ENCODE measurements around the gene SPAG5.
"Not testable (repeated sequence)": the region's sequence is repeated elsewhere in the genome, so short reads cannot be mapped to it uniquely, and the experiment has no call there.

The SPAG5 gene

GRCh38 chr17:28612936-28613872 lies 14.4 kb upstream of the SPAG5 start:
- in situ Hi-C loops (cut with MboI; ENCODE audit: low sequenced_read_pairs): no loop called here

DNA sequence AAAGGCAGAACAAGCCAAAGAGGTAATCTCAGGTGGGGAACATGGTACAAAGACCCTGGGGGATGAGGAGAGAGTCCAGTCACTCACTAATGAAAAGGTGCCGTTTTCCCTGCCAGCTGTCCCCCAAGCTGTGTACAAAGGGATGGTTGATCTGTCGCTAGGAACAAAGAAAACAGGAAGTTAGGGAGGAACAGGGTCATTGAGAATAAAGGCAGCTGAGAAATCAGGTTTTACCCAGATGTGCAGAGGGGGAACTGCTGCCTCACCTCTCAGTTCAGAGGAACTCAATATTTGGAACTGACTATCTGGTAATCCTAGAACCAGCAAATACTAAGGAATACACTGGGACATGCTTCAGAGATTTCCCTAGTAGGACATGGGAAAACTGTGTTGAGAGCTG lies 13.7 kb upstream of the SPAG5 start:
- in situ Hi-C loops (cut with MboI; ENCODE audit: low sequenced_read_pairs): no loop called here

- in situ Hi-C loops (cut with MboI; ENCODE audit: low sequenced_read_pairs): no loop called here
Observed at GRCh38 chr17:28610376-28610775, 11.6 kb upstream of the SPAG5 start.

- in situ Hi-C loops (cut with MboI; ENCODE audit: low sequenced_read_pairs): not testable (repeated sequence)
Observed at GRCh38 chr17:28604031-28604430, 5.2 kb upstream of the SPAG5 start.

DNA sequence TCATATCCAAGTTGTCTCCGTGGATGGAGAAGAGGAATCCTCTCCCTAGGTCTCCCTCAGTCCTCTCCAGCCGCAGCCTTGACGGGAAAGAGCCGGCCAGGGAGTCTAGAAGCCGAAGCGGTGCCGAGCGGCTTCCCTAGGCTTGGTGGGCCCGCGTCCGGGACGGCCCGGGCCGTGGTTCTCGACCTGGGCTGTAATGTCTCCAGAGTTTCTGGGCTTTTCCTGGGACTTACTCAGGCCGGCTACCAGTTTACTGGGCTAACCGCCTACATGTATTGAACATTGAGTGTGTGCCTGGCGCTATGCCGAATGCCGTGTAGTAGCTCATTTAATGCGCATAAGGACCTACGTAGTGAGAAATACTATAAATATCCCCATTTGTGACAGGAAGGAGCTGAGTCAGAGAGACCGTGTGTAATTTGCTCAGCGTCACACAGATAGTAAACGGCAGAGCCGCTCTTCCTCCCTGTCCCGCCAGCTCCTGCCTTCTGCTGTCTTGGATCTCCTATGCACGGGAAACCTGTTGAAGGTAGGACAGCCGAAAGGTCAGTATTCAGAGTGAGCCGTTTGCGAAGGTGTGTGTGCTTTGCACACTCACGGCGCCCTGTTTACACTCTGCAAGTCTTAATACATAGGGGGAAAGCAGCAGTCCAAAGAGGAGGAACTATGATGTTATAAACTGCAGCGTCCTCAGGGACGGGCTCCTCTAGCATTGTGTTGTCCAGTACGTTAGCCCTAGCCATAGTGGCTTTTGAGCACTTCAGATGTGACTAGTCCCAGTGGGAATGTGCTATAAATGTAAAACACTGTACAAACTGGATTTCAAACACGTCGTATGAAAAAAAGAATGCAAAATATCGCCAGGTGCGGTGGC lies 723 bp upstream of the SPAG5 start:
- in situ Hi-C loops (cut with MboI; ENCODE audit: low sequenced_read_pairs): no loop called here

GRCh38 chr17:28598389-28598788 lies 436 bp downstream of the SPAG5 start:
- in situ Hi-C loops (cut with MboI; ENCODE audit: low sequenced_read_pairs): no loop called here

- in situ Hi-C loops (cut with MboI; ENCODE audit: low sequenced_read_pairs): no loop called here
Observed at GRCh38 chr17:28597606-28598383, 1.0 kb downstream of the SPAG5 start.

GRCh38 chr17:28592260-28592659 lies 6.6 kb downstream of the SPAG5 start:
- in situ Hi-C loops (cut with MboI; ENCODE audit: low sequenced_read_pairs): no loop called here

DNA sequence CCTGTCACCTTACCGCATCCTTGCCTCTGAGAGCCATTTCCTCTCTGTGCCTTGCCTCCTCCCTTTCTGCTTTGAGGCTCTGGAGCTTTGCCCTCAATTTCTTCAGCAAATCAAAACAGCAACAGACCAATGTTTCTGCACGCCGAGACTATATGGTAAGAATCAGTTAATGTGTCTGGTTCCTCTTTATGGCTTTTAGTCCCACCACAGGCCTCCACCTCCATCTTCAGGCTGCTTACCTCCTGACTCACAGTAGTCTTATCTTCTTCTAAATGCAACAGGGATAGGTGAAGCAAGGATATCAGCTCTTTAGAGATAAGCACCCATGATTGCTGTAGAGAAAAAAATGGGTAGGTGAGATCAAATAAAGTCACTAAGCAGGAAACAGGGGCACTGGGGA lies 13.0 kb downstream of the SPAG5 start:
- in situ Hi-C loops (cut with MboI; ENCODE audit: low sequenced_read_pairs): no loop called here

DNA sequence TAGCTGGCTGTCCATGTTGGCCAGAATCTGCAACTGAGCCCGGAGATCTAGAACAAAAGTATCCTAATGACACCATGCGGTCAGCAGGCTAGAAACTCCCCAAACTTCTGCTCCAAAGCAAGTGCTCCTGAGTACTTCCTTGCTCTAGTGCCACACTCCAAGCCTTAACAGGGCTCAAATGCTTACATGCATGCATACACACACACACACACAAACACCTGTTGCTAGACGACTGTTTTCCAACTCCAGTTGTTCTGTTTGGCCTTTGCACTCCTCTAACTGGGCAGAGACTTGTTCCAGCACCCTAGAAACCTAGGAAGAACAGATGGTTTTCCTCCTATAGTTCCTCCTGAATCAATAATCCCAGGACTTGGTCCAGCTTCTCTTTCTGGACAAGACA lies 14.4 kb downstream of the SPAG5 start:
- in situ Hi-C loops (cut with MboI; ENCODE audit: low sequenced_read_pairs): no loop called here

DNA sequence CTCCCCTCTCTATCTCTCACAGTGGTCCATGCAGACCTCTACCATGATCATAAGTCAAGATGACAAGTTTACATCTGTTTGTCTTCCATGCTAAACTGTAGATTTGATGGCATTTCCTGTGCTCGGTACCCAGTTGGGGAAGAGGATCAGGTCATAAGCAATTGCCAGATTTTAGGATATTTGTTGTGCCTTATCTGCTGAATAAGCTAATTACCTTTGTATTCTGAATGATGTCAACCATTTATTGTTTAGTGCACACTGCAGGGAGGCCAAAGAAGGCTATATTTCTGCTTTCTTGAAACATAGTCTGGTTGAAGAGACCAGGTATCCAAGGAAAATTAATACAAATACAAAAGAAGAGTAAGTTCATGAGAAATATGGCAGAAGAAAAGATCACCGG lies 16.3 kb downstream of the SPAG5 start:
- in situ Hi-C loops (cut with MboI; ENCODE audit: low sequenced_read_pairs): no loop called here

- in situ Hi-C loops (cut with MboI; ENCODE audit: low sequenced_read_pairs): no loop called here
Observed at GRCh38 chr17:28580959-28581358, 17.9 kb downstream of the SPAG5 start.

- in situ Hi-C loops (cut with MboI; ENCODE audit: low sequenced_read_pairs): no loop called here
Observed at GRCh38 chr17:28579526-28579925, 19.3 kb downstream of the SPAG5 start.

- in situ Hi-C loops (cut with MboI; ENCODE audit: low sequenced_read_pairs): no loop called here
Observed at GRCh38 chr17:28578246-28579195, 20.3 kb downstream of the SPAG5 start.

DNA sequence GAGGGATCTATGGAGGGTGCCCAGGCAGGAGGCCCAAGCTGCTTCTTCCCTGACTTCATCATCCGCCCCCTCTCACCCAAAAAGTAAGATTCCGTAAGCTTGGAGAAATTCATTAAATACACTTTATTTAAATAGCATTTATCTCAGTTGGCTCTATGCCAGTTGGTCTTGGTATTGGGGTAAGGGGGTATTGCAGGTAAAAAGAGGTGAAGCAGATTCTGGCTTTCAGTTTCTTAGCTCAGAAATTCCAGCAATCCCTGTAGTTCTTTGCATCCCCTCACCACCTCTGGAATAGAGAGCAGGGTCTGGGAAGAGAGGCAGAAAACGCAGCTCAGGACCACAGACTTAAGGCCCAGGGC lies 21.4 kb downstream of the SPAG5 start:
- in situ Hi-C loops (cut with MboI; ENCODE audit: low sequenced_read_pairs): no loop called here

DNA sequence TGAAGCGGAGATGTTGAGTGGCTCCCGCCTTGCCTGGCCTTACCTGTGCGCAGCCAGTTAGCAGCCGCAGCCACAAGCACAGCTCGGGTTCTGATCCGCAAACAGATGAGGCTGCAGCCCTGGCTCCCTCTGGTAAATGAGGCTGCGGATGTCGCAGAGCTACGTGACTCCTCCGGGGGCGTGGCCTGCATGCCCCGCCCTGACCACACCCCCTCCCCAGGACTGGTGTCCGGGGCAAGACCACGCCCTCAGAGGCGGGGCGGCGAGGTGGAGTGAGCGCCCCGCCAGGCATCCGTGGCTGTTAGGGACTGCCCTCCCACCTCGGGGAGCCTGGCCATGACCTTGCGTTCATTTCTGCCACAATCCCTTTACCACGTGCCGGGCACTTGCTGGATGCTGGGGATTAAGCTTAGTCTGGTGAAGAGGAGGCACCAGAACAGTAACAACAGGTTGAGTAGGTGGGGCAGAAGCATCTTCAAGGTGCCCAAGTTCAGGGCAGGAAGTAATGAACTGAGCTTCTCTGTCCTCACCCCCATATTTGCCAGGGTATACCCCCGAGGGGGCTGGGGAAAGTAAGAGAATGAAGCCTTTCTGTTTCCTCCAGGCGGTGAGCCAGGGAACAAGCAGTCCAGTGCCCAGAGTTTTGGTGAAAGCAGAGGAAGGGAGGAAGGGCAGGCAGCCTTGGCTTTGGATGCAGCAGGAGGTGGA lies 21.9 kb downstream of the SPAG5 start, which contains the start of gene ALDOC:
Gene ALDOC, minus strand, starts transcription at position 138 of the 708 bp plus-strand sequence. CDS start 1,363 bp downstream, outside the sequence.
- in situ Hi-C loops (cut with MboI; ENCODE audit: low sequenced_read_pairs): no loop called here

DNA sequence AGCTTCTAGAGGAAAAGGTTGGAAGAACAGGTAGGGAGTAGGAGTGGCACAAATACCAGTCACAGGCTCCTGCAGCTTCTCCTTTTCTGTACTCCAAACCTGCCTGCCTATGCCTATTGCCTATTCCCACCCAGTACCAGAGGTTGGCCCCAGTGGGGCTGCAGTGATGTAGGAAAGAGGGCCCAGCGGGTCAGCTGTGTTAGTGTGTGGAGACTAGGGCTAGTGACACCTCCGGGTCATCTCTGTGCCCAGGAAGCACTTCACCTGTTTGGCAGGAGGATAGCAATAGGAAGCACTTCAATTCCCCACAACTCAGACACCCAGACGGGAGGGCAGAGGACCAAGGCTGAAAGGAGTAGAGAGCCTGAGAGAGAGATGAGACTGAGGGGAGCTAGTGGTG lies 22.8 kb downstream of the SPAG5 start:
- in situ Hi-C loops (cut with MboI; ENCODE audit: low sequenced_read_pairs): not testable (repeated sequence)

DNA sequence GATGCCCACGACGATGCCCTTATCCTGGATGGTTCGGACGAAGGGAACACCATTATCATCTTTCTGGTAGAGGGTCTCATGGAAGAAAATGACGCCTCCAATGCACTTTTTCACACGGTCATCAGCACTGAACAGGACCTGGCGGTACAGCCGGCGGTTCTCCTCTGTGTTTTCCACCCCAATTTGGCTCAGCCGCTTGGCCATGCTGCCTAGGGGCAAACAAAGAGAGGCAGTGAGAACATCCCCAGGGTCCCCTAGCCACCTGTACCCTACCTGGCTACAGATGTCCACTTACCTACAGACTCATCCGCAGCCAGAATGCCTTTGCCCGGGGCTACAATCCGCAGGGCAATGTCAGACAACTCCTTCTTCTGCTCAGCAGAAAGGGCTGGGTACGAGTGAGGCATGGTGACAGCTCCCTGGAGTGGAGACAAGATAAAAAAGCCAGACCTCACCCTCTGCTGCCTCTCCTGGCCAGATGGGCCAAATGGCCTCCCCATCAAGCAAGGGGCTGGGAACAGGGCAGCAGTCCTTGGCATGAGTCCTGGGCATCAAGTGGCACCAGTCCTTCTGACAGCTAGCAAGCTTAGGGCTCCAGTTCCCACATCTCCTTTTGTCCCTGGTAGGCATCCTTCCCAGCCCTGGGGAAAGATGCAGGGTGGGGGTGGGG lies 23.6 kb downstream of the SPAG5 start:
- in situ Hi-C loops (cut with MboI; ENCODE audit: low sequenced_read_pairs): no loop called here

GRCh38 chr17:28574526-28574925 lies 24.3 kb downstream of the SPAG5 start:
- in situ Hi-C loops (cut with MboI; ENCODE audit: low sequenced_read_pairs): no loop called here

All from HL-60/S4 treated with phorbol 12-myristate 13-acetate at 8.2 ng/mL for 4 days and 3 days (cell line).